Smooth muscle cell of the brain vasculature (primary cell): ENCODE results near the gene CIITA.
"Not testable (repeated sequence)": the region's sequence is repeated elsewhere in the genome, so short reads cannot be mapped to it uniquely, and the experiment has no call there.

ENCODE experiments used
- DNase-seq: peaks from one replicate; pipeline ENCODE4 v3.0.0-alpha.2; 2012; ENCODE audit warnings: low read depth, low spot score

CIITA gene

GRCh38 chr16:10876799-10877341 is at the start of gene CIITA:
CIITA (plus strand) TSS chr16:10877202; CDS start chr16:10877331, 129 bp downstream.
- DNase-seq, result peak; percentile 12

- peak; percentile 36 for DNase-seq
These were observed 49.2 kb upstream of the CIITA start for GRCh38 chr16:10827691-10828341.

GRCh38 chr16:10828851-10829366 is 48.1 kb upstream of the CIITA start:
- no peak for DNase-seq

GRCh38 chr16:10829390-10830098 is 47.5 kb upstream of the CIITA start:
- DNase-seq, result not testable (repeated sequence)

- DNase-seq, result not testable (repeated sequence)
These were observed 46.8 kb upstream of the CIITA start for GRCh38 chr16:10830240-10830639.

GRCh38 chr16:10831894-10832886 is 44.8 kb upstream of the CIITA start:
- no peak for DNase-seq

- DNase-seq, result no peak
These were observed 43.7 kb upstream of the CIITA start for GRCh38 chr16:10833271-10833670.

- DNase-seq, result no peak
These were observed 42.9 kb upstream of the CIITA start for GRCh38 chr16:10834130-10834529.

GRCh38 chr16:10834766-10835165 is 42.2 kb upstream of the CIITA start:
- no peak for DNase-seq

- DNase-seq, result no peak
These were observed 41.6 kb upstream of the CIITA start for GRCh38 chr16:10835281-10835931.

GRCh38 chr16:10836174-10836853 is 40.7 kb upstream of the CIITA start:
- DNase-seq, result no peak

GRCh38 chr16:10838621-10839278 is 38.3 kb upstream of the CIITA start:
- DNase-seq, result no peak

- no peak for DNase-seq
These were observed 37.7 kb upstream of the CIITA start for GRCh38 chr16:10839279-10839666.

GRCh38 chr16:10840703-10841102 is 36.3 kb upstream of the CIITA start:
- no peak for DNase-seq

GRCh38 chr16:10846213-10846998 is 30.6 kb upstream of the CIITA start:
- no peak for DNase-seq

- DNase-seq, result no peak
These were observed 29.8 kb upstream of the CIITA start for GRCh38 chr16:10847176-10847575.

GRCh38 chr16:10849736-10850477 is 27.1 kb upstream of the CIITA start:
- no peak for DNase-seq

GRCh38 chr16:10850478-10850850 is 26.5 kb upstream of the CIITA start:
- DNase-seq, result no peak
